ENCODE data around the gene KCNE3.

KCNE3 gene

GRCh38 chr11:74480688-74481417 is 13.5 kb upstream of the KCNE3 start:
- no peak overlapping the region for H3K27ac Mint-ChIP-seq
- no peak overlapping the region for H3K4me3 Mint-ChIP-seq
- H3K36me3 Mint-ChIP-seq (ENCODE audit: low read depth) = no peaks in the 10 kb centered on the region
- H3K9me3 Mint-ChIP-seq = no peaks in the 10 kb centered on the region
- no peaks in the 10 kb centered on the region for H3K4me1 Mint-ChIP-seq (ENCODE audit: low read depth)
- H3K27me3 Mint-ChIP-seq (ENCODE audit: low read depth) = peaks cover 9% of the 10 kb centered on the region
- DNase-seq (ENCODE audit: low spot score) = no peak

GRCh38 chr11:74479732-74480123 is 12.4 kb upstream of the KCNE3 start:
- no peaks in the 10 kb centered on the region for H3K36me3 Mint-ChIP-seq (ENCODE audit: low read depth)
- H3K4me1 Mint-ChIP-seq (ENCODE audit: low read depth) = no peaks in the 10 kb centered on the region
- H3K9me3 Mint-ChIP-seq = no peaks in the 10 kb centered on the region
- peaks cover 9% of the 10 kb centered on the region for H3K27me3 Mint-ChIP-seq (ENCODE audit: low read depth)
- DNase-seq (ENCODE audit: low spot score) = no peak
- H3K4me3 Mint-ChIP-seq = no peak overlapping the region
- H3K27ac Mint-ChIP-seq = no peak overlapping the region

GRCh38 chr11:74478877-74479731 is 11.8 kb upstream of the KCNE3 start:
- Mint-ChIP-seq H3K36me3 (ENCODE audit: low read depth) (no peaks in the 10 kb centered on the region), H3K27ac (no peak overlapping the region), H3K9me3 (no peaks in the 10 kb centered on the region), H3K4me3 (no peak overlapping the region), H3K27me3 (ENCODE audit: low read depth) (peaks cover 8% of the 10 kb centered on the region), H3K4me1 (ENCODE audit: low read depth) (no peaks in the 10 kb centered on the region)
- no peak for DNase-seq (ENCODE audit: low spot score)

GRCh38 chr11:74476536-74476935 is 9.2 kb upstream of the KCNE3 start:
- H3K4me1 Mint-ChIP-seq (ENCODE audit: low read depth) = peaks cover 2% of the 10 kb centered on the region
- DNase-seq (ENCODE audit: low spot score) = no peak
- no peaks in the 10 kb centered on the region for H3K9me3 Mint-ChIP-seq
- H3K27me3 Mint-ChIP-seq (ENCODE audit: low read depth) = peaks cover 8% of the 10 kb centered on the region
- H3K4me3 Mint-ChIP-seq = no peak overlapping the region
- no peak overlapping the region for H3K27ac Mint-ChIP-seq
- no peaks in the 10 kb centered on the region for H3K36me3 Mint-ChIP-seq (ENCODE audit: low read depth)

GRCh38 chr11:74474316-74474715 is 7.0 kb upstream of the KCNE3 start:
- H3K27me3 Mint-ChIP-seq (ENCODE audit: low read depth) = peaks cover 2% of the 10 kb centered on the region
- H3K9me3 Mint-ChIP-seq = no peaks in the 10 kb centered on the region
- no peak overlapping the region for H3K27ac Mint-ChIP-seq
- no peaks in the 10 kb centered on the region for H3K36me3 Mint-ChIP-seq (ENCODE audit: low read depth)
- H3K4me3 Mint-ChIP-seq = no peak overlapping the region
- DNase-seq (ENCODE audit: low spot score) = no peak
- peaks cover 2% of the 10 kb centered on the region for H3K4me1 Mint-ChIP-seq (ENCODE audit: low read depth)

- DNase-seq (ENCODE audit: low spot score) = no peak
- H3K4me1 Mint-ChIP-seq (ENCODE audit: low read depth) = peaks cover 2% of the 10 kb centered on the region
- H3K27me3 Mint-ChIP-seq (ENCODE audit: low read depth) = peaks cover 4% of the 10 kb centered on the region
- H3K27ac Mint-ChIP-seq = no peak overlapping the region
- H3K4me3 Mint-ChIP-seq = no peak overlapping the region
- no peaks in the 10 kb centered on the region for H3K9me3 Mint-ChIP-seq
- H3K36me3 Mint-ChIP-seq (ENCODE audit: low read depth) = no peaks in the 10 kb centered on the region
Measured at GRCh38 chr11:74473382-74474173, 6.2 kb upstream of the KCNE3 start.

GRCh38 chr11:74471668-74472429 is 4.5 kb upstream of the KCNE3 start:
- Mint-ChIP-seq H3K27me3 (ENCODE audit: low read depth) (peaks cover 16% of the 10 kb centered on the region), H3K4me1 (ENCODE audit: low read depth) (peaks cover 2% of the 10 kb centered on the region), H3K36me3 (ENCODE audit: low read depth) (no peaks in the 10 kb centered on the region), H3K4me3 (no peak overlapping the region), H3K9me3 (no peaks in the 10 kb centered on the region), H3K27ac (no peak overlapping the region)
- no peak for DNase-seq (ENCODE audit: low spot score)

GRCh38 chr11:74471037-74471436 is 3.7 kb upstream of the KCNE3 start:
- Mint-ChIP-seq H3K4me1 (ENCODE audit: low read depth) (peaks cover 2% of the 10 kb centered on the region), H3K27me3 (ENCODE audit: low read depth) (peaks cover 24% of the 10 kb centered on the region), H3K27ac (no peak overlapping the region), H3K36me3 (ENCODE audit: low read depth) (no peaks in the 10 kb centered on the region), H3K9me3 (no peaks in the 10 kb centered on the region), H3K4me3 (no peak overlapping the region)
- no peak for DNase-seq (ENCODE audit: low spot score)

- DNase-seq (ENCODE audit: low spot score) = no peak
- H3K27ac Mint-ChIP-seq = no peak overlapping the region
- no peak overlapping the region for H3K4me3 Mint-ChIP-seq
- no peaks in the 10 kb centered on the region for H3K9me3 Mint-ChIP-seq
- H3K36me3 Mint-ChIP-seq (ENCODE audit: low read depth) = no peaks in the 10 kb centered on the region
- H3K27me3 Mint-ChIP-seq (ENCODE audit: low read depth) = peaks cover 29% of the 10 kb centered on the region
- peaks cover 2% of the 10 kb centered on the region for H3K4me1 Mint-ChIP-seq (ENCODE audit: low read depth)
Measured at GRCh38 chr11:74470526-74470925, 3.2 kb upstream of the KCNE3 start.

- Mint-ChIP-seq H3K27me3 (ENCODE audit: low read depth) (peaks cover 39% of the 10 kb centered on the region), H3K27ac (no peak overlapping the region), H3K4me3 (no peak overlapping the region), H3K9me3 (no peaks in the 10 kb centered on the region), H3K4me1 (ENCODE audit: low read depth) (peaks cover 2% of the 10 kb centered on the region), H3K36me3 (ENCODE audit: low read depth) (no peaks in the 10 kb centered on the region)
- no peak for DNase-seq (ENCODE audit: low spot score)
Measured at GRCh38 chr11:74468936-74469335, 1.6 kb upstream of the KCNE3 start.

GRCh38 chr11:74468521-74468920 is 1.2 kb upstream of the KCNE3 start:
- no peak for DNase-seq (ENCODE audit: low spot score)
- no peaks in the 10 kb centered on the region for H3K9me3 Mint-ChIP-seq
- H3K4me3 Mint-ChIP-seq = no peak overlapping the region
- no peaks in the 10 kb centered on the region for H3K36me3 Mint-ChIP-seq (ENCODE audit: low read depth)
- H3K27ac Mint-ChIP-seq = no peak overlapping the region
- peaks cover 2% of the 10 kb centered on the region for H3K4me1 Mint-ChIP-seq (ENCODE audit: low read depth)
- H3K27me3 Mint-ChIP-seq (ENCODE audit: low read depth) = peaks cover 39% of the 10 kb centered on the region

GRCh38 chr11:74468058-74468457 is 709 bp upstream of the KCNE3 start:
- H3K4me3 Mint-ChIP-seq = no peak overlapping the region
- no peaks in the 10 kb centered on the region for H3K36me3 Mint-ChIP-seq (ENCODE audit: low read depth)
- DNase-seq (ENCODE audit: low spot score) = no peak
- peaks cover 39% of the 10 kb centered on the region for H3K27me3 Mint-ChIP-seq (ENCODE audit: low read depth)
- H3K9me3 Mint-ChIP-seq = no peaks in the 10 kb centered on the region
- H3K4me1 Mint-ChIP-seq (ENCODE audit: low read depth) = peaks cover 2% of the 10 kb centered on the region
- no peak overlapping the region for H3K27ac Mint-ChIP-seq

GRCh38 chr11:74465291-74465708 is 2.0 kb downstream of the KCNE3 start:
- H3K4me3 Mint-ChIP-seq = no peak overlapping the region
- DNase-seq (ENCODE audit: low spot score) = no peak
- H3K4me1 Mint-ChIP-seq (ENCODE audit: low read depth) = no peaks in the 10 kb centered on the region
- no peaks in the 10 kb centered on the region for H3K36me3 Mint-ChIP-seq (ENCODE audit: low read depth)
- no peak overlapping the region for H3K27ac Mint-ChIP-seq
- H3K9me3 Mint-ChIP-seq = no peaks in the 10 kb centered on the region
- peaks cover 39% of the 10 kb centered on the region for H3K27me3 Mint-ChIP-seq (ENCODE audit: low read depth)
